Nasal cavity respiratory epithelium epithelial cell of viscerocranial mucosa (primary cell): ENCODE results near the gene MAPT. TPM values are rescaled to one million over a fixed set of nuclear protein-coding genes. Genes with fewer than 3 reads are reported as not detected.

Source experiments
- total RNA-seq: library from RNA; depleted of rRNA; stranded (reverse); fragments of >200 nt; gene quantifications from 2 replicates; pipeline ENCODE4 v1.2.3, GENCODE V29; 2014

The MAPT gene
- total RNA-seq: under 0.01 and 0.14 TPM in 2 replicates

DNA sequence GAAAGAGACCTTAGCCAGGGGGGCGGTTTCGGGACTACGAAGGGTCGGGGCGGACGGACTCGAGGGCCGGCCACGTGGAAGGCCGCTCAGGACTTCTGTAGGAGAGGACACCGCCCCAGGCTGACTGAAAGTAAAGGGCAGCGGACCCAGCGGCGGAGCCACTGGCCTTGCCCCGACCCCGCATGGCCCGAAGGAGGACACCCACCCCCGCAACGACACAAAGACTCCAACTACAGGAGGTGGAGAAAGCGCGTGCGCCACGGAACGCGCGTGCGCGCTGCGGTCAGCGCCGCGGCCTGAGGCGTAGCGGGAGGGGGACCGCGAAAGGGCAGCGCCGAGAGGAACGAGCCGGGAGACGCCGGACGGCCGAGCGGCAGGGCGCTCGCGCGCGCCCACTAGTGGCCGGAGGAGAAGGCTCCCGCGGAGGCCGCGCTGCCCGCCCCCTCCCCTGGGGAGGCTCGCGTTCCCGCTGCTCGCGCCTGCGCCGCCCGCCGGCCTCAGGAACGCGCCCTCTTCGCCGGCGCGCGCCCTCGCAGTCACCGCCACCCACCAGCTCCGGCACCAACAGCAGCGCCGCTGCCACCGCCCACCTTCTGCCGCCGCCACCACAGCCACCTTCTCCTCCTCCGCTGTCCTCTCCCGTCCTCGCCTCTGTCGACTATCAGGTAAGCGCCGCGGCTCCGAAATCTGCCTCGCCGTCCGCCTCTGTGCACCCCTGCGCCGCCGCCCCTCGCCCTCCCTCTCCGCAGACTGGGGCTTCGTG, at the start of gene MAPT:
TSS of gene MAPT (plus strand) at position 533 of the 763 bp plus-strand sequence. CDS start 67,784 bp downstream, outside the sequence.

DNA sequence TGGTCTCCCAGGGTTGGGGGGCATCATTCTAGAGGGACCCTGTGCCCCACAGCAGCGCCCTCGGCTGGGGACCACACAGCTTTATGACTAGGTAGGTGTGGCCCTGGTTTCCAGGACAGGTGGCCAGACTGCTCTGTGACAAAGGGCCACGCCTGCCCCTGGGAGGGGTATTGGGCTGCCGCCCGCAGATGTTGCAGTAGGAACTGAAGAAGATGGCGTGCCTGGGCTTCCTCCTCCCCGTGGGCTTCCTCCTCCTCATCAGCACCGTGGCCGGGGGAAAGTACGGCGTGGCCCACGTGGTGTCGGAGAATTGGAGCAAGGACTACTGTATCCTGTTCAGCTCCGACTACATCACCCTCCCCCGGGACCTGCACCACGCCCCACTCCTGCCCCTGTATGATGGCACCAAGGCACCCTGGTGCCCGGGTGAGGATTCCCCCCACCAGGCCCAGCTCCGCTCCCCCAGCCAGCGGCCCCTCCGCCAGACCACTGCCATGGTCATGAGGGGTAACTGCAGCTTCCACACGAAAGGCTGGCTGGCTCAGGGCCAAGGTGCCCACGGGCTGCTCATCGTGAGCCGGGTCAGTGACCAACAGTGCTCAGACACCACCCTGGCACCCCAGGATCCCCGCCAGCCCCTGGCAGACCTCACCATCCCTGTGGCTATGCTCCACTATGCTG, 49.5 kb upstream of the MAPT start, which contains the start of gene SPPL2C:
TSS of gene SPPL2C (plus strand) at position 187 of the 681 bp plus-strand sequence. CDS start at position 213, 26 bp downstream.

DNA sequence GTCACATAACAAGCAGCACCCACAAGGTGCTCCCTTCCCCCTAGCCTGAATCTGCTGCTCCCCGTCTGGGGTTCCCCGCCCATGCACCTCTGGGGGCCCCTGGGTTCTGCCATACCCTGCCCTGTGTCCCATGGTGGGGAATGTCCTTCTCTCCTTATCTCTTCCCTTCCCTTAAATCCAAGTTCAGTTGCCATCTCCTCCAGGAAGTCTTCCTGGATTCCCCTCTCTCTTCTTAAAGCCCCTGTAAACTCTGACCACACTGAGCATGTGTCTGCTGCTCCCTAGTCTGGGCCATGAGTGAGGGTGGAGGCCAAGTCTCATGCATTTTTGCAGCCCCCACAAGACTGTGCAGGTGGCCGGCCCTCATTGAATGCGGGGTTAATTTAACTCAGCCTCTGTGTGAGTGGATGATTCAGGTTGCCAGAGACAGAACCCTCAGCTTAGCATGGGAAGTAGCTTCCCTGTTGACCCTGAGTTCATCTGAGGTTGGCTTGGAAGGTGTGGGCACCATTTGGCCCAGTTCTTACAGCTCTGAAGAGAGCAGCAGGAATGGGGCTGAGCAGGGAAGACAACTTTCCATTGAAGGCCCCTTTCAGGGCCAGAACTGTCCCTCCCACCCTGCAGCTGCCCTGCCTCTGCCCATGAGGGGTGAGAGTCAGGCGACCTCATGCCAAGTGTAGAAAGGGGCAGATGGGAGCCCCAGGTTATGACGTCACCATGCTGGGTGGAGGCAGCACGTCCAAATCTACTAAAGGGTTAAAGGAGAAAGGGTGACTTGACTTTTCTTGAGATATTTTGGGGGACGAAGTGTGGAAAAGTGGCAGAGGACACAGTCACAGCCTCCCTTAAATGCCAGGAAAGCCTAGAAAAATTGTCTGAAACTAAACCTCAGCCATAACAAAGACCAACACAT, 104.9 kb downstream of the MAPT start, which contains the start of gene STH:
TSS of gene STH (plus strand) at position 264 of the 913 bp plus-strand sequence. CDS start at position 294, 30 bp downstream.

Other genes starting within 250 kb of the MAPT start
- not detected in 2 replicates for gene CRHR1, start 110.2 kb upstream of the MAPT start, total RNA-seq
- gene SPPL2C, start 49.7 kb upstream of the MAPT start, total RNA-seq: not detected in 2 replicates
- gene STH, start 104.7 kb downstream of the MAPT start, total RNA-seq: not detected in 2 replicates